H1 (cell line): ENCODE data around the gene RCAN2. TPM values are rescaled to one million over a fixed set of nuclear protein-coding genes. Genes with fewer than 3 reads are reported as not detected.

Experiments used
- BRCA1 ChIP-seq: IDR thresholded peaks from 2 replicates; pipeline ENCODE4 v1.6.1; 2012; ENCODE audit warnings: low read depth, low read length, improper control_type of control experiment
- CHD2 ChIP-seq: IDR thresholded peaks from 2 replicates; pipeline ENCODE4 v1.6.1; 2012; ENCODE audit warnings: low read length, improper control_type of control experiment
- CHD7 ChIP-seq: fragments of 300-600 bp; sonication (generic); IDR thresholded peaks from 2 replicates; pipeline ENCODE4 v1.7.1; 2012; ENCODE audit warnings: low read length, moderate library complexity, mild to moderate bottlenecking, inconsistent platforms; ENCODE audit not compliant: insufficient replicate concordance
- EZH2 ChIP-seq: fragments of 200-600 bp; sonication (generic); IDR thresholded peaks from 2 replicates; pipeline ENCODE4 v1.7.1; 2012; ENCODE audit warnings: low read depth, mild to moderate bottlenecking, moderate library complexity, low read length, inconsistent platforms; ENCODE audit not compliant: severe bottlenecking
- KDM5A ChIP-seq: fragments of 200-600 bp; IDR thresholded peaks from 2 replicates; pipeline ENCODE4 v1.7.1; 2012; ENCODE audit warnings: mild to moderate bottlenecking, low read length, inconsistent platforms, mixed read lengths
- NANOG ChIP-seq: IDR thresholded peaks from 2 replicates; pipeline ENCODE4 v1.6.1; 2011; ENCODE audit warnings: low read length, low read depth, mild to moderate bottlenecking, inconsistent platforms; ENCODE audit not compliant: insufficient read depth, poor library complexity, severe bottlenecking
- RBBP5 ChIP-seq: IDR thresholded peaks from 2 replicates; pipeline ENCODE4 v1.7.1; 2012; ENCODE audit warnings: low read depth, mild to moderate bottlenecking, inconsistent platforms, low read length, moderate library complexity, borderline replicate concordance
- SIX5 ChIP-seq: IDR thresholded peaks from 2 replicates; pipeline ENCODE4 v1.6.1; 2011; ENCODE audit warnings: mild to moderate bottlenecking, low read depth, low read length
- SRF ChIP-seq: IDR thresholded peaks from 2 replicates; pipeline ENCODE4 v1.6.1; 2011; ENCODE audit warnings: mild to moderate bottlenecking, low read depth, low read length, moderate library complexity
- TAF1 ChIP-seq: IDR thresholded peaks from 2 replicates; pipeline ENCODE4 v1.6.1; 2011; ENCODE audit warnings: mild to moderate bottlenecking, low read depth, low read length
- polyA plus RNA-seq, 7 experiments: library from polyadenylated mRNA; depleted of rRNA in 3 of 7; stranded (reverse) in 5 of 7; unstranded in 2 of 7; fragments of >200 nt in 5 of 7; fragments of 200-250 nt in 2 of 7; gene quantifications; 1 replicate in 5 of 7; 2 replicates in 1 of 7; 4 replicates in 1 of 7; pipeline versions ENCODE4 v1.2.1 to v1.2.3, GENCODE V29; 2011 to 2013; ENCODE audit warnings: missing spikeins in 2 of 7, mixed read lengths in 2 of 7
- total RNA-seq: library from RNA; stranded (reverse); fragmentation: NEBNext Ultra II Directional; extraction: Animal tissue kit (Norgen Biotek cat#: 25700); gene quantifications from 2 replicates; pipeline ENCODE4 v1.2.1, GENCODE V29; 2021

Gene RCAN2
- total and polyA plus RNA-seq, 2 of the 8 experiments (the other 6 are each of a cell fraction or from before 2014, with no cell fraction given), result 5.0 to 8.5 TPM

- TF ChIP-seq CHD7 (no peak), TAF1 (no peak), NANOG (no peak), SRF (no peak), SIX5 (no peak), EZH2 (no peak), KDM5A (no peak), CHD2 (no peak), BRCA1 (no peak), RBBP5 (no peak)
These were observed 170.7 kb downstream of the RCAN2 start (continued) for GRCh38 chr6:46320505-46320904.
